ENCODE data around the gene DNAJC27.

DNA sequence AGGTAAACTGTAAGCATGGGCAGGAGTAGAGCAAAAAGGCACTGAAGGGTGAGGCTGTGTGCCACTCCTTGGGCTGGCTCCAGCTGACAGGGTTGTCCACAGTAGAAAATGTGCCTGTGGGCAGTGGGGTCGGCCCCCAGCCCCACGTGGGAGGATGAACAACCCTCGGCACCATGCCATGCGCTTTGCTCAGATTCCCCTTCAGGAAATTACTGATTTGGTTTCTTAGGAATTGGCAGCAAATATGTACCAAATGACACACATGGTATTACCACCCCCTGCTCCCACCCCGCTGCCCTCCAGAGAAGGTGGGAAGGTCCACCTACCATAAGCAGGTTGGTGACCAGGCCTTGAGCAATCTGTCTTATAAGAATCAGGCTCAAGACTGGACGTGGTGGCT, 65.3 kb downstream of the DNAJC27 start:
- TF ChIP-seq CTCF (IDR thresholded peaks at IDR 0.05) (no peak), USF2 (IDR thresholded peaks at IDR 0.05; ENCODE audit: borderline replicate concordance, low read depth, low read length) (no peak), TEAD4 (IDR thresholded peaks at IDR 0.05; ENCODE audit: borderline replicate concordance, insufficient read depth) (no peak), RCOR1 (IDR thresholded peaks at IDR 0.05; ENCODE audit: low read length) (no peak), TAF1 (IDR thresholded peaks at IDR 0.05; ENCODE audit: borderline replicate concordance, low read depth, low read length) (no peak), SMC3 (IDR thresholded peaks at IDR 0.05; ENCODE audit: low read depth, low read length) (no peak), NRF1 (IDR thresholded peaks at IDR 0.05; ENCODE audit: low read depth, low read length) (no peak), POLR2AphosphoS5 (IDR thresholded peaks at IDR 0.05; ENCODE audit: low read depth, low read length) (no peak), GABPA (IDR thresholded peaks at IDR 0.05; ENCODE audit: low read depth) (no peak), RAD21 (IDR thresholded peaks at IDR 0.05; ENCODE audit: low read length) (no peak), IRF3 (IDR thresholded peaks at IDR 0.05; ENCODE audit: low read depth, low read length) (no peak), EZH2phosphoT487 (IDR thresholded peaks at IDR 0.05; ENCODE audit: borderline replicate concordance, low read depth) (no peak)
